ENCODE measurements around the gene ANG. TPM values are rescaled to one million over a fixed set of nuclear protein-coding genes. Genes with fewer than 3 reads are reported as not detected.

Gene ANG
- total RNA-seq, 1 experiment from 2014 or later, result 1.7 TPM

GRCh38 chr14:20684662-20685456 is 3.7 kb upstream of the ANG start:
- ChIA-PET POLR2A (interaction anchor here (1.0 to 7.3 kb wide), 17 partner anchors 32 to 420 kb away, joined by 3 to 182 read pairs (median 13); partner anchors contain the start of genes APEX1, OSGEP, PARP2 and PIP4P1), CTCF (interaction anchor here (0.6 to 10.2 kb wide), 13 partner anchors 8 to 420 kb away, joined by 3 to 89 read pairs (median 4); no protein-coding TSS in a partner anchor)
- no peak overlapping the region for H3K4me3 Mint-ChIP-seq (ENCODE audit: unreplicated experiment)
- TSS peak; percentile 19 for BruUV-seq (replicated peaks)
- peak; percentile 72 for DNase-seq (ENCODE audit: unreplicated experiment)
- intact Hi-C loops (cut with micrococcal nuclease), result loop anchor here (5.0 kb wide), 1 partner anchor 417 kb away; the partner anchor contains the start of gene TMEM253
- TF ChIP-seq CTCF (IDR thresholded peaks at IDR 0.05; ENCODE audit: unreplicated experiment), result no peak
- H3K4me1 Mint-ChIP-seq (ENCODE audit: insufficient read depth, unreplicated experiment), result peaks cover 27% of the 10 kb centered on the region
- H3K27me3 Mint-ChIP-seq (ENCODE audit: insufficient read depth, unreplicated experiment), result no peaks in the 10 kb centered on the region
- H3K9me3 Mint-ChIP-seq (ENCODE audit: unreplicated experiment), result no peaks in the 10 kb centered on the region
- no peak overlapping the region for H3K27ac Mint-ChIP-seq (ENCODE audit: low read depth, unreplicated experiment)
- H3K36me3 Mint-ChIP-seq (ENCODE audit: insufficient read depth, unreplicated experiment), result peaks cover 11% of the 10 kb centered on the region

- intact Hi-C loops (cut with micrococcal nuclease), result no loop called here
- DNase-seq (ENCODE audit: unreplicated experiment), result no peak
- H3K27ac Mint-ChIP-seq (ENCODE audit: low read depth, unreplicated experiment), result no peak overlapping the region
- H3K4me1 Mint-ChIP-seq (ENCODE audit: insufficient read depth, unreplicated experiment), result peaks cover 17% of the 10 kb centered on the region
- TF ChIP-seq CTCF (IDR thresholded peaks at IDR 0.05; ENCODE audit: unreplicated experiment), result no peak
- H3K36me3 Mint-ChIP-seq (ENCODE audit: insufficient read depth, unreplicated experiment), result peaks cover 5% of the 10 kb centered on the region
- H3K27me3 Mint-ChIP-seq (ENCODE audit: insufficient read depth, unreplicated experiment), result no peaks in the 10 kb centered on the region
- CTCF ChIA-PET, result interaction anchor here (0.7 to 10.2 kb wide), 4 partner anchors 12 to 811 kb away, joined by 3 to 89 read pairs (median 11); no protein-coding TSS in a partner anchor
- POLR2A ChIA-PET, result interaction anchor here (6.1 to 7.3 kb wide), 4 partner anchors 56 to 344 kb away, joined by 65 to 182 read pairs (median 94); partner anchors contain the start of genes PARP2 and PIP4P1
- no TSS peak for BruUV-seq (replicated peaks)
- H3K4me3 Mint-ChIP-seq (ENCODE audit: unreplicated experiment), result no peak overlapping the region
- H3K9me3 Mint-ChIP-seq (ENCODE audit: unreplicated experiment), result no peaks in the 10 kb centered on the region
Observed at GRCh38 chr14:20686386-20687143, 2.0 kb upstream of the ANG start.

- no peak for TF ChIP-seq CTCF (IDR thresholded peaks at IDR 0.05; ENCODE audit: unreplicated experiment)
- Mint-ChIP-seq H3K4me3 (ENCODE audit: unreplicated experiment) (no peak overlapping the region), H3K27ac (ENCODE audit: low read depth, unreplicated experiment) (no peak overlapping the region), H3K4me1 (ENCODE audit: insufficient read depth, unreplicated experiment) (peaks cover 12% of the 10 kb centered on the region), H3K27me3 (ENCODE audit: insufficient read depth, unreplicated experiment) (no peaks in the 10 kb centered on the region), H3K36me3 (ENCODE audit: insufficient read depth, unreplicated experiment) (no peaks in the 10 kb centered on the region), H3K9me3 (ENCODE audit: unreplicated experiment) (no peaks in the 10 kb centered on the region)
- DNase-seq (ENCODE audit: unreplicated experiment), result no peak
- intact Hi-C loops (cut with micrococcal nuclease), result no loop called here
- BruUV-seq (replicated peaks), result no TSS peak
- ChIA-PET CTCF (interaction anchor here (0.6 to 10.2 kb wide), 5 partner anchors 9 to 362 kb away, joined by 3 to 89 read pairs (median 4); no protein-coding TSS in a partner anchor), POLR2A (interaction anchor here (0.6 kb wide), 1 partner anchor 74 kb away, joined by 3 read pairs; no protein-coding TSS in a partner anchor)
Observed at GRCh38 chr14:20687362-20688166, 1.0 kb upstream of the ANG start.
